ENCODE measurements around the gene EIF5A2. TPM values are rescaled to one million over a fixed set of nuclear protein-coding genes. Genes with fewer than 3 reads are reported as not detected.
"Not testable (repeated sequence)": the region's sequence is repeated elsewhere in the genome, so short reads cannot be mapped to it uniquely, and the experiment has no call there.

EIF5A2 gene
- total RNA-seq, 4 donors from 2014 or later = 1.8 to 37.4 (median 3.3) TPM

DNA sequence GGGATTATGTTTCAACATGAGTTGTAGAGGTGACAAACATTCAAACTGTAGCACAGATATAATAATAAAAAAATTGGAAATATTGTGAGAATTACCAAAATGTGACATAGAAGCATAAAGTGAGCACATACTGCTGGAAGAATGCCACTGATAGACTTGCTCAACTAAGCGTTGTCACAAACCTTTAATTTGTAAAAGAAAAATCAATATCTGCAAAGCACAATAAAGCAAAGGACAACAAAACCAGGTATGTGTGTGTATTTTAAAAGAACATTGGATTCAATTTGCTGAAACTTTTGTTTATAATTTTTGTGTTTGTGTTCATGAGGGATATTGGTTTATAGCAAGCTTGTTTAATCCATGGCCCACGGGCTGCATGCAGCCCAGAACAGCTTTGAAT lies 40.8 kb upstream of the EIF5A2 start:
- intact Hi-C loops (cut with DNase I; ENCODE audit: low total_unique reads) (no loop called here), in situ Hi-C loops (cut with MboI; ENCODE audit: low pct_ligation_motif_present in 1 of 4, low pct_unique_long_range_greater_than_20kb in 1 of 4, low sequenced_read_pairs in 3 of 4) (no loop called here)
- DNase-seq = no peak
- WGBS, 2 donors (ENCODE audit: low coverage in 1 of 2) = 59 to 83% methylated on average over 2 of the region's 2 CpGs
- TF ChIP-seq EP300 (IDR thresholded peaks at IDR 0.05; ENCODE audit: low read depth) (no peak), POLR2AphosphoS5 (IDR thresholded peaks at IDR 0.05) (no peak), CTCF (IDR thresholded peaks at IDR 0.05) (no peak), POLR2A (IDR thresholded peaks at IDR 0.05) (no peak)
- Histone ChIP-seq H3K9me3 (no peaks in the 10 kb centered on the region), H3K4me3 (no peak overlapping the region), H3K27me3 (no peaks in the 10 kb centered on the region), H3K27ac (no peak overlapping the region), H3K4me1 (no peaks in the 10 kb centered on the region), H3K36me3 (no peaks in the 10 kb centered on the region)

- Histone ChIP-seq H3K27ac (no peak overlapping the region), H3K9me3 (no peaks in the 10 kb centered on the region), H3K27me3 (no peaks in the 10 kb centered on the region), H3K4me3 (no peak overlapping the region), H3K4me1 (no peaks in the 10 kb centered on the region), H3K36me3 (no peaks in the 10 kb centered on the region)
- intact Hi-C loops (cut with DNase I; ENCODE audit: low total_unique reads) (no loop called here), in situ Hi-C loops (cut with MboI; ENCODE audit: low pct_ligation_motif_present in 1 of 4, low pct_unique_long_range_greater_than_20kb in 1 of 4, low sequenced_read_pairs in 3 of 4) (no loop called here)
- TF ChIP-seq EP300 (IDR thresholded peaks at IDR 0.05; ENCODE audit: low read depth) (no peak), POLR2AphosphoS5 (IDR thresholded peaks at IDR 0.05) (no peak), CTCF (IDR thresholded peaks at IDR 0.05) (no peak), POLR2A (IDR thresholded peaks at IDR 0.05) (no peak)
- 95% methylated on average over 25 of the region's 25 CpGs; no CpG with 5 or more reads in 1 of the 2 donors for WGBS, 2 donors (ENCODE audit: low coverage in 1 of 2)
- no peak for DNase-seq
Observed at GRCh38 chr3:170947018-170947769, 38.8 kb upstream of the EIF5A2 start.

- no peak for DNase-seq
- in situ Hi-C loops (cut with MboI; ENCODE audit: low pct_ligation_motif_present in 1 of 4, low pct_unique_long_range_greater_than_20kb in 1 of 4, low sequenced_read_pairs in 3 of 4) (no loop called here), intact Hi-C loops (cut with DNase I; ENCODE audit: low total_unique reads) (no loop called here)
- no peaks in the 10 kb centered on the region for H3K36me3 ChIP-seq
- H3K4me1 ChIP-seq = no peaks in the 10 kb centered on the region
- no peak for TF ChIP-seq EP300 (IDR thresholded peaks at IDR 0.05; ENCODE audit: low read depth)
- TF ChIP-seq POLR2A (IDR thresholded peaks at IDR 0.05) = no peak
- TF ChIP-seq CTCF (IDR thresholded peaks at IDR 0.05) = no peak
- TF ChIP-seq POLR2AphosphoS5 (IDR thresholded peaks at IDR 0.05) = no peak
- H3K27me3 ChIP-seq = no peaks in the 10 kb centered on the region
- no peak overlapping the region for H3K27ac ChIP-seq
- H3K4me3 ChIP-seq = no peak overlapping the region
- peaks cover 4 to 10% of the 10 kb centered on the region in 2 donors for H3K9me3 ChIP-seq
Observed at GRCh38 chr3:170942011-170942410, 33.6 kb upstream of the EIF5A2 start.

DNA sequence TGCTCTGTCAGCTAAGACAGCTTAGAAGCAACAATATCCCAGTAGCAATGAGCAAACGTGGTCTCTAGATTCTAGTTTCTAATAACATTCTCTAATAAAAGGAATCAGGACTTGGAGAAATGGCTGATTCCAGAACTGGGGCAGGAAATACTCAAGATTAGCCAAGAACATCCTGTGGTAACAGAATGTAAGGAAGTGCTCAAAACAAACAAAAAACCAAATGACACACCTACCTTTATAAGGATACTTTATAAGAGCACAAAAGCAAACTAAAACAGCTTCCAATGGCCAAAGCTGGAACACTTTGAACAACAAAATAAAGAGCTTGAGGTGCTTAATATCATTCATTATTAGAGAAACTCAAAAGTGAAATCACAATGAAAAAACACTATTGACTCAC lies 33.1 kb upstream of the EIF5A2 start:
- in situ Hi-C loops (cut with MboI; ENCODE audit: low pct_ligation_motif_present in 1 of 4, low pct_unique_long_range_greater_than_20kb in 1 of 4, low sequenced_read_pairs in 3 of 4) = no loop called here
- H3K27me3 ChIP-seq = no peaks in the 10 kb centered on the region

DNA sequence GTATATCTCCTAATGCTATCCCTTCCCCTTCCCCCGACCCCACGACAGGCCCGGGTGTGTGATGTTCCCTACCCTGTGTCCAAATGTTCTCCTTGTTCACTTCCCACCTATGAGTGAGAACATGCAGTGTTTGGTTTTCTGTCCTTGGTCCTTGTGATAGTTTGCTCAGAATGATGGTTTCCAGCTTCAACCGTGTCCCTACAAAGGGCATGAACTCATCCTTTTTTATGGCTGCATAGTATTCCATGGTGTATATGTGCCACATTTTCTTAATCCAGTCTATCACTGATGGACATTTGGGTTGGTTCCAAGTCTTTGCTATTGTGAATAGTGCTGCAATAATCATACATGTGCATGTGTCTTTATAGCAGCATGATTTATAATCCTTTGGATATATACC lies 24.6 kb upstream of the EIF5A2 start:
- intact Hi-C loops (cut with DNase I; ENCODE audit: low total_unique reads); H3K4me1 ChIP-seq; H3K27me3 ChIP-seq; H3K27ac ChIP-seq; DNase-seq; H3K36me3 ChIP-seq; H3K9me3 ChIP-seq; H3K4me3 ChIP-seq; in situ Hi-C loops (cut with MboI; ENCODE audit: low pct_ligation_motif_present in 1 of 4, low pct_unique_long_range_greater_than_20kb in 1 of 4, low sequenced_read_pairs in 3 of 4): not testable (repeated sequence)
- WGBS, 2 donors (ENCODE audit: low coverage in 1 of 2) = 86 to 91% methylated on average over 1 to 4 of the region's 4 CpGs

More for the DNA sequence above, 33.1 kb upstream of the EIF5A2 start:
- TF ChIP-seq POLR2AphosphoS5 (IDR thresholded peaks at IDR 0.05) (no peak), POLR2A (IDR thresholded peaks at IDR 0.05) (no peak), EP300 (IDR thresholded peaks at IDR 0.05; ENCODE audit: low read depth) (no peak), CTCF (IDR thresholded peaks at IDR 0.05) (no peak)
- DNase-seq = no peak
- Histone ChIP-seq H3K9me3 (peaks cover 4 to 10% of the 10 kb centered on the region in 2 donors), H3K4me3 (no peak overlapping the region), H3K27ac (no peak overlapping the region), H3K4me1 (no peaks in the 10 kb centered on the region), H3K36me3 (no peaks in the 10 kb centered on the region)
- intact Hi-C loops (cut with DNase I; ENCODE audit: low total_unique reads) = no loop called here
- 44 to 63% methylated on average over 1 of the region's 1 CpG for WGBS, 2 donors (ENCODE audit: low coverage in 1 of 2)

DNA sequence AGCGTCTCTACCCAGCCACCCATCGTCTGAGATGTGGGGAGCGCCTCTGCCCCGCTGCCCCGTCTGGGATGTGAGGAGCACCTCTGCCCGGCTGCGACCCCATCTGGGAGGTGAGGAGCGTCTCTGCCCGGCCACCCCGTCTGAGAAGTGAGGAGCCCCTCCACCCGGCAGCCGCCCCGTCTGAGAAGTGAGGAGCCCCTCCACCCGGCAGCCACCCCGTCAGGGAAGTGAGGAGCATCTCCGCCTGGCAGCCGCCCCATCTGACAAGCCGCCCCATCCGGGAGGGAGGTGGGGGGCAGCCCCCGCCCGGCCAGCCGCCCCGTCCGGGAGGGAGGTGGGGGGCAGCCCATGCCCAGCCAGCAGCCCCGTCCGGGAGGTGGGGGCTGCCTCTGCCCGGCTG lies 15.1 kb upstream of the EIF5A2 start:
- intact Hi-C loops (cut with DNase I; ENCODE audit: low total_unique reads); H3K9me3 ChIP-seq; H3K4me1 ChIP-seq; H3K4me3 ChIP-seq; DNase-seq; H3K36me3 ChIP-seq; H3K27me3 ChIP-seq; in situ Hi-C loops (cut with MboI; ENCODE audit: low pct_ligation_motif_present in 1 of 4, low pct_unique_long_range_greater_than_20kb in 1 of 4, low sequenced_read_pairs in 3 of 4); H3K27ac ChIP-seq: not testable (repeated sequence)
- 91% methylated on average over 16 of the region's 27 CpGs; no CpG with 5 or more reads in 1 of the 2 donors for WGBS, 2 donors (ENCODE audit: low coverage in 1 of 2)

Measured in transverse colon (tissue), 4 donors.